ENCODE results near the gene ERN1. TPM values are rescaled to one million over a fixed set of nuclear protein-coding genes. Genes with fewer than 3 reads are reported as not detected.

Gene ERN1
- polyA plus RNA-seq, 3 donors, result 11.0 to 27.5 (median 13.7) TPM

GRCh38 chr17:64087252-64088005 is 42.5 kb downstream of the ERN1 start:
- Histone ChIP-seq H3K4me1 (ENCODE audit: control insufficient read depth in 1 of 2, insufficient read depth in 2 of 2, low read length in 2 of 2) (peaks cover 38 to 48% of the 10 kb centered on the region in 2 donors), H3K27ac (ENCODE audit: low read depth in 1 of 2, low read length in 2 of 2) (no peak overlapping the region), H3K79me2 (ENCODE audit: insufficient read depth, low read length) (peaks cover 73% of the 10 kb centered on the region), H3K27me3 (ENCODE audit: control insufficient read depth in 2 of 2, insufficient read depth in 2 of 2, low read length in 2 of 2) (no peaks in the 10 kb centered on the region), H3K4me2 (replicated peaks; ENCODE audit: extremely low read depth, low read length, poor library complexity, severe bottlenecking) (no peak overlapping the region), H3K36me3 (replicated peaks in 1 of 2; ENCODE audit: control insufficient read depth in 1 of 2, insufficient read depth in 2 of 2, low read length in 2 of 2) (peaks cover 3 to 17% of the 10 kb centered on the region in 2 donors), H3K9ac (ENCODE audit: insufficient read depth, low read length, poor library complexity, severe bottlenecking) (no peak overlapping the region), H3K4me3 (replicated peaks in 1 of 3; ENCODE audit: low read depth in 2 of 3, low read length in 3 of 3) (no peak overlapping the region), H3K9me3 (replicated peaks in 1 of 2; ENCODE audit: control insufficient read depth in 1 of 2, insufficient read depth in 1 of 2, low read length in 2 of 2) (no peaks in the 10 kb centered on the region), H4K20me1 (ENCODE audit: insufficient read depth, low read length) (peaks cover 7% of the 10 kb centered on the region), H2AFZ (ENCODE audit: insufficient read depth, low read depth, low read length, poor library complexity, severe bottlenecking) (no peak overlapping the region)
- TF ChIP-seq CTCF (IDR thresholded peaks at IDR 0.05), result no peak
- no peak for DNase-seq
- WGBS (ENCODE audit: insufficient coverage), result 96% methylated on average over 3 of the region's 4 CpGs
- Mint-ChIP-seq H3K9me3 (no peaks in the 10 kb centered on the region), H3K27ac (peak overlapping the region in 2 of 7 donors; percentile 1 to 32), H3K27me3 (ENCODE audit: low read depth in 3 of 3) (peaks cover 0 to 2% (median 0%) of the 10 kb centered on the region in 3 donors), H3K36me3 (peaks cover 39 to 46% of the 10 kb centered on the region in 2 donors), H3K4me1 (peaks cover 29% of the 10 kb centered on the region), H3K4me3 (no peak overlapping the region)
- intact Hi-C loops (cut with micrococcal nuclease), result no loop called here

GRCh38 chr17:64085650-64086005 is 44.3 kb downstream of the ERN1 start:
- no peak for DNase-seq
- peaks cover 31 to 38% of the 10 kb centered on the region in 2 donors for H3K4me1 ChIP-seq (ENCODE audit: control insufficient read depth in 1 of 2, insufficient read depth in 2 of 2, low read length in 2 of 2)
- peaks cover 3 to 17% of the 10 kb centered on the region in 2 donors for H3K36me3 ChIP-seq (replicated peaks in 1 of 2; ENCODE audit: control insufficient read depth in 1 of 2, insufficient read depth in 2 of 2, low read length in 2 of 2)
- H4K20me1 ChIP-seq (ENCODE audit: insufficient read depth, low read length), result no peaks in the 10 kb centered on the region
- no peak overlapping the region for H3K4me3 ChIP-seq (replicated peaks in 1 of 3; ENCODE audit: low read depth in 2 of 3, low read length in 3 of 3)
- no peaks in the 10 kb centered on the region for H3K9me3 ChIP-seq (replicated peaks in 1 of 2; ENCODE audit: control insufficient read depth in 1 of 2, insufficient read depth in 1 of 2, low read length in 2 of 2)
- no peak overlapping the region for H2AFZ ChIP-seq (ENCODE audit: insufficient read depth, low read depth, low read length, poor library complexity, severe bottlenecking)
- Mint-ChIP-seq H3K9me3 (no peaks in the 10 kb centered on the region), H3K36me3 (peaks cover 33 to 35% of the 10 kb centered on the region in 2 donors), H3K4me3 (no peak overlapping the region), H3K27me3 (ENCODE audit: low read depth in 3 of 3) (peaks cover 0 to 2% (median 0%) of the 10 kb centered on the region in 3 donors), H3K27ac (no peak overlapping the region), H3K4me1 (peaks cover 16% of the 10 kb centered on the region)
- H3K4me2 ChIP-seq (replicated peaks; ENCODE audit: extremely low read depth, low read length, poor library complexity, severe bottlenecking), result no peak overlapping the region
- no peaks in the 10 kb centered on the region for H3K27me3 ChIP-seq (ENCODE audit: control insufficient read depth in 2 of 2, insufficient read depth in 2 of 2, low read length in 2 of 2)
- no peak overlapping the region for H3K27ac ChIP-seq (ENCODE audit: low read depth in 1 of 2, low read length in 2 of 2)
- 92% methylated on average over 2 of the region's 2 CpGs for WGBS (ENCODE audit: insufficient coverage)
- intact Hi-C loops (cut with micrococcal nuclease), result no loop called here
- no peak overlapping the region for H3K9ac ChIP-seq (ENCODE audit: insufficient read depth, low read length, poor library complexity, severe bottlenecking)
- no peak for TF ChIP-seq CTCF (IDR thresholded peaks at IDR 0.05)
- H3K79me2 ChIP-seq (ENCODE audit: insufficient read depth, low read length), result peaks cover 66% of the 10 kb centered on the region
